ENCODE data around the gene PRR23E.

GRCh38 chr3:127145266-127145665, 47.7 kb upstream of the PRR23E start:
- TF ChIP-seq TAF1 (IDR thresholded peaks at IDR 0.05; ENCODE audit: borderline replicate concordance, insufficient read depth, low read length) (no peak), POLR2AphosphoS5 (IDR thresholded peaks at IDR 0.05; ENCODE audit: low read depth, low read length) (no peak), REST (IDR thresholded peaks at IDR 0.05; ENCODE audit: insufficient read depth in 1 of 2, low read depth in 2 of 2, low read length in 2 of 2) (no peak), SIN3A (IDR thresholded peaks at IDR 0.05; ENCODE audit: borderline replicate concordance, insufficient read depth, low read length) (no peak)

Measured in PFSK-1 (cell line).